HG03457 (cell line): ENCODE data around the gene C5orf15.
"Not testable (repeated sequence)": the region's sequence is repeated elsewhere in the genome, so short reads cannot be mapped to it uniquely, and the experiment has no call there.

ENCODE experiments used
- ATAC-seq: cut with Tn5 transposase; IDR thresholded peaks from one replicate; pipeline ENCODE4 v1.9.1; 2021; ENCODE audit warnings: moderate number of reproducible peaks; ENCODE audit not compliant: unreplicated experiment

Gene C5orf15

DNA sequence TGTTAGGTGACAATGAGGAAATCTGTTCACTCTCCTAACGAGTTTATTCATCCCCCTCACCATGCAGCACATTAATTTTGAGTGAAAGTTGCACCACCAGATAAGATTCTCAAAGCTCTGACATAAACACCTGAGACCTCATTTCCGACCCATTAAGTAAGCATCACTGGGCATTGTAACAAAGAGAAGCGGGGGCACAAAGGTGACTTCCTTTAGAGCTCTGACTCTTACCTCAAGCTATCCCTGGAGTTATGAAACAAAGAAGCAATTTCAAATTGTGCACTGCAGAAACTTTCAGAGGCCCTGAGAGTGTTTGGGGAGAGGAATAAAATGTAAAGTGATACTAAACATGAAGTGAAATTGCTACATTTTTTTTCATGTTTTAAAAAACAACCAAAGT, 29.5 kb downstream of the C5orf15 start:
- no peak for ATAC-seq

DNA sequence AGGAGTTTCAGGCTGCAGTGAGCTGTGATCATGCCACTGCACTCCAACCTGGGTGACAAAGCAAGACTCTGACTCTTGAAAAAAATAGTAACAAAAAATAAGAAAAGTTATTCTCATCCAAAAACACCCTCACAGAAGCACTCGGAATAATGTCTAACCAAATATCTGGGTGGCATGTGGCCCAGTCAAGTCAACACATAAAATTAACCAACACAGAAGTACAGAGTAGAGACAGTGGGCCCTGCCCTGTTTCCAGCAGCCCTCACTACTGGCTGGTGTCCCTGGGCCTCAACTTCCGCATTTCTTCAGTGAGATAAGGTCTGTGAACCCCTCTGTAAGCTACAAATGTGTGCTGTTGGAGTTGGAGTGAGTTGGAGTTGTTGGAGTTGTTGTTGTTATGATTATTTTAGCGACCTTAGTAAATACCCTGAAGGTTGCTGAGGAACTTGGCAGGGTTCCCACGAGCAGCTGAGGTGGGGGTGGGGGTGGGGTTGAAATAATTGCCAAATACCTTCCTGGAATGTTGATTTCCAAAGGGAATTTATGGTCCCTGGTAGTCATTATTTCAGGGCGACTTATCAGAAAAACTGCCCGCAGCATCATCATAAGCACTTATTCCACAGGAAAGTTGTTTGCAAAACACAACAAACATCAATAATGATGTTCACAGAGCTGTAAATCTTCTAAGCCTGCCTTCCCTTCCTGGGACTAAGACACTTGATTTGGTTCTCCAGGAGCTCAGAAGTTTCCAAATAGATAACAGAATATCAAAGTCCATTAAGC, 30.2 kb downstream of the C5orf15 start:
- no peak for ATAC-seq

DNA sequence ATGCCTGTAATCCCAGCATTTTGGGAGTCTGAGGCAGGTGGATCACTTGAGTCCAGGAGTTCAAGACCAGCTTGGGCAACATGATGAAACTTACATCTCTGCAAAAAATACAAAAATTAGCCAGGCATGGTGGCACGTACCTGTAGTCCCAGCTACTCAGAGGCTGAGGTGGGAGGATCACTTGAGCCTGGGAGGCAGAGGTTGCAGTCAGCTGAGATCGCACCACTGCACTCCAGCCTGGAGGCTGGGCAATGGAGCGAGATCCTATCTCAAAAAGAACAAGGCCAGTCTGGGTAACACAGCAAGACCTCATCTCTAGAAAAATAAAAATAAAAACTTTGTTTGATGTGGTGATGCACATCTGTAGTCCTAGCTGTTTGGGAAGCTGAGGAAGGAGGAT, 30.8 kb downstream of the C5orf15 start:
- not testable (repeated sequence) for ATAC-seq

DNA sequence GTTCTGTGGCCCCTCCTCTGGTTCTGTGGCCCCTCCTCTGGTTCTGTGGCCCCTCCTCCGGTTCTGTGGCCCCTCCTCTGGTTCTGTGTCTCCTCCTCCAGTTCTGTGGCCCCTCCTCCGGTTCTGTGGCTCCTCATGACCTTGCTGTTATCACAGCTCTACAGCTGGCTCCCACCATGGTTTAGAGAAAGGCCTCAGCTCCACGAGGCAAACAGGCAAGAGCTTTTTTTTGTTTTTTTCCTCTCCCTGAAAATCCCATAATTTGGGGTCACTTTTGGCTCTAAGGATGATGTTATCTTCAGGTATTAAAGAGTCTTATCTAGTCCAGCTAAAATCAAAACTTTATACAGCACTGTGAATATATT, 31.8 kb downstream of the C5orf15 start:
- ATAC-seq = no peak

DNA sequence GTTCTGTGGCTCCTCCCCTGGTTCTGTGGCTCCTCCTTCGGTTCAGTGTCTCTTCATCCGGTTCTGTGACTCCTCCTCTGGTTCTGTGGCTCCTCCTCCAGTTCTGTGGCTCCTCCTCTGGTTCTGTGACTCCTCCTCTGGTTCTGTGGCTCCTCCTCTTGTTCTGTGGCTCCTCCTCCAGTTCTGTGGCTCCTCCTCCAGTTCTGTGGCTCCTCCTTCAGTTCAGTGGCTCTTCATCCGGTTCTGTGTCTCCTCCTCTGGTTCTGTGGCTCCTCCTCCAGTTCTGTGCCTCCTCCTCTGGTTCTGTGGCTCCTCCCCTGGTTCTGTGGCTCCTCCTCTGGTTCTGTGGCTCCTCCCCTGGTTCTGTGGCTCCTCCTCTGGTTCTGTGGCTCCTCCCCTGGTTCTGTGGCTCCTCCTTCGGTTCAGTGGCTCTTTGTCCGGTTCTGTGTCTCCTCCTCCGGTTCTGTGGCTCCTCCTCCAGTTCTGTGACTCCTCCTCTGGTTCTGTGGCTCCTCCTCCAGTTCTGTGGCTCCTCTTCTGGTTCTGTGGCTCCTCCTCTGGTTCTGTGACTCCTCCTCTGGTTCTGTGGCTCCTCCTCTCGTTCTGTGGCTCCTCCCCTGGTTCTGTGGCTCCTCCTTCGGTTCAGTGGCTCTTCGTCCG, 32.3 kb downstream of the C5orf15 start:
- ATAC-seq = not testable (repeated sequence)

DNA sequence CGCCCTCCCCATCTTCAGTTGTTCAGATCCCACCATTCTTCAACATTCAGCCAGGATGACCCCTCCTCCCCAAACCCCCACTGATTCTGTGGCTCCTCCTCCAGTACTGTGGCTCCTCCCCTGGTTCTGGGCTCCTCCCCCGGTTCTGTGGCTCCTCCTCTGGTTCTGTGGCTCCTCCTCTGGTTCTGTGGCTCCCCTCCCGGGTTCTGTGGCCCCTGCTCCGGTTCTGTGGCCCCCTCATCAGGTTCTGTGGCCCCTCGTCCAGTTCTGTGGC, 32.8 kb downstream of the C5orf15 start:
- no peak for ATAC-seq

DNA sequence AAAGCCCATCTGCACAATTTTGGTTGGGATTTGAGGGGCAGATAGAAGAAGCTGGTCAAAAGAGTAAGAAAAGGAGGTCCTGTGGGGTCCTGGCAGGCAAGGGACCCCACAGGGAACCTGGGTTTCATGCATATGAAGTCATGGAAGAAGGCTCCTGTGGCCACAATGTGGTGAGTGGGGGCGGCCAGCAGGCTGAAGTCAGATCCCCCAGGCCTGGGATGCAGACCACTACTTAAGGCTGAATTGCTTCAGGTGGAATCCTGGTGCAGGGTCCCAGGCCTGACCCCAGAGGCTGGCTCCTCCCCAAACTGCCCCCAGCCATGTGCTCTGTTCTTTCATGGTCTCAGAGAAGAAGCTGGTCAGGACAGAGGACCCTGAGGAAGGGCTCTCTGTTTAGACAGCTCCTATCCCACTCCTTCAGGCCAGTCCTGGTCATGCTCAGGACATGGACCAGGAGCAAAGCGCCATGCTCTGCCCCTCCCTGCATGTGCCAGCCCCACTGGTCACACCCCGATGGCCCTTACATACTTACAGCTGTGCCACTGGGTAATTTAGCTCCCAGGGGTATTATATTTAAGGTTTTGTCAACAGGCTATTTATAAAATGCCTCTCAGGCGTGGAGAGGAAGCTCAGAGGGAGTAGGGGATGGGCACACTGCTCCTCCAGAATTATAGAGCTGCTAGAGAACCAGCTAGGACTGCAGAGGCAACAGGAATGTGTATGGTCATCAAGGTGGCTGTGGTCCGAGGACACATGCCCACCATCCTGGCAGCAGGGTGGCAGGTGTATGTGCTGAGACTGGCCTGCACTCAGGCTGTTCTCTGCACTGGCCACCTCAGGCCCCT, 33.4 kb downstream of the C5orf15 start:
- ATAC-seq = no peak

DNA sequence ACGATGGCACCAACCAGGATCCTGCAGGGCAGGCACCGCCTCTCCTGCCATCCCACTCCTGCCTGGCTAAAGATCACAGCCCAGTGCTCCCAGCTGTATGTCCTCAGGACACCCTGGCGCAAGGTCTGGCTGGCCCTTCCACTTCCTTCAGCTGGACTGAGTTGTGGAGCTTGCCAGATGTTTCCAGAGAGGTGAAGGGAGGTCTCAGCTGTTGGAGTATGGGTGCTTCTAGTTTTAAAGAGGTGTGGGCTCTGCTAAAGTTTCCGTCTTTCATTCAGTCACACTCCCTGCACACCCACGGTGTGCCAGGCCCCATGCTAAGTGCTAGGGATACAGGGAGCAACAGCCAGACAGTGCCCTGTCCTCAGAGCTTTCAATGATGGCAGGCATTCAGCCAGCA, 34.1 kb downstream of the C5orf15 start:
- no peak for ATAC-seq

DNA sequence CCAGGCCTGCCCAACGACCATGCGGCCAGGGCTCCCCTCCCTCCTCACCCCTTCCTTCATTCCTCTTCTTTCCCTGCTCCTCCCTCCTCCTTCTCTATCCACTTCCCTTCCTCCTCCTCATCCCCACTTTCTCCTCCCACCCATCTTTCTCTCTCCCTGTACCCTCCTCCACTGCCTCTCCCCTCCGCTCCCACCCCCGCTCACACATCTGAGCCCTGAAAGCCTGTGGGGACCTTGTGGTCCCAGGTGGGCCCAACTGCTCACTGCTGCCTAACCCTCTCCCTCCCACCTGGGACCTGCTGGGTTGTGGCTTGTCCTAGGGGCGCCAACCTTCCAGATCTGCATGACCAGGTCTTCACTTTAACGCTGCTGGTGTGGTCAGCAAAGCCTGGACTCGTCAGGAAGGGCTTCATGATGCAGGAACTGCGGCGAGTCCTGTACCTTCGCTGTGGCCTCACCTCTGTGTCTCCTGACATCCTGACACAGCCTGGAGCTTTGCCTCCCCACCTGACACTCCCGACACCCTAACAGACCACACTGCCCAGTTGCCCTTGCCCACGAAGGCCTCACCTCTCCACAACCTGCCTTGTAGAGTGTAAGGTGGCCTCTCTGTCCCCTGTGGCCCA, 34.6 kb downstream of the C5orf15 start:
- no peak for ATAC-seq

DNA sequence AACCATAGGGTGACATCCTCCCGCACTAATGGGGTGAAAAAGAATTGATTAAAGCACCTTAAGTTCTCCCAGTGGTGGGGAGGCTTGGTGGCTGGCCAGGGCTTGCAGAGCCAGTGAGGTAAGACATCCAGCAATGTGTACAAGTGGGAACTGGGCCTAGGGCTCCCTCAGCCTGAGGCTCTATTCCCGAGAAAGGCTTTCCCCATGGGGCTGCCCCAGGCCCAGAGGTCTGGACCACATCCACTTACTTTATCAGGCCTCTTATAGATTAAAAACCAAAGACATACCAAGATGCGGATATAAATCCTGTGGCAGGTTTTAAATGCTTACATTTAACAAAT, 35.3 kb downstream of the C5orf15 start:
- ATAC-seq = no peak

DNA sequence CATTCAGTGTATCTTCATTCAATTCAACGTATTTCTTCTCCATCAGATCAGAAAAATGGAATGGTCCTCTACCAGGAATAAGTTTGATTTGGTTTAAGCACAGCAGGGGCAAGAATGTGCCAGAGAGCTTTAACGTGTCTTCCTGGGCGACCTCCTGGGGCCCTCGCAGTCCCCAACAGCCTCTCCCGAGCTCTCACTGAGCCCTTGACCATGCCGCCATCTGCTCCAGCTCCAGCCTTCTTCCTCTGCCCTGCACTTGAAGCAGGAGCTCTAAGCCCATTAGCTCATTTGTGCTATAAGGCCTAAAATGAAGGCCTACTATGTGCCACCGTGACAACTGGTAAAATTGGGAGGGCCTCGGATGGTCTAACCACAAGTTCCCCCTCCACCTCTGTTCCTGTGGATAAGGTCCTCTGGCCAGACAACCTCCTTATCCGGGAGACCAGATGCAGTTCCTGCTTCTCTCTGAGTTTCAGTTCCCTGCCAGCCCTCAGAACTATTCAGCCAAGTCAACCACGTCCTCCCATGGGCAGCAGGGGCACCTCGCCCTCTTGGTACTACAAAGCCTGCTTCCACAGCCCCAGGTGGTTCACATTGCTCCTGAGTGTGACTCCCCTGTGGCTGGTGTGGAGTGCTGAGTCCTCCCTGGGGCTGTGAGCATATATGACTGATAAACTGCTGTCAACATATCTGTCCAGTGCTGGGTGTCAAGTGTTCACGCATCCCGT, 35.8 kb downstream of the C5orf15 start:
- no peak for ATAC-seq

DNA sequence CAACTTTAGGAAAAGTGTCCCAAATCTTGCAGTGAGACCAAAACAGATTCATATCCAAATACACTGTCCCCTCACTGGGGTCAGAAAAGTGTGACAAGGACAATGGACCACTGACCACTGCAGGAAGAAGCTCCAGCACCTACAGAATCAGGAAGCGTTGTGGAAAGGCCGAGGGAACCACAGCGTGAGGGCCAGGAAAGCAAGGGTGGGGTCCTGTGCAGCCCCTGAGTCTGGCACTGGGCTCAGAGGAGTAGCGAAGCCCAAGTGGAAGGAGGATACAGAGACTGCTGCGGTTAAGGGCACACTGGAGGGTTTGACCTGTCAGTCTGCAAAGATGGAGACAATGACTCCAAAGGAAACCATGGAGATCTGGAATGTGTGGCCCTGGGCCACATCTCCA, 36.9 kb downstream of the C5orf15 start:
- no peak for ATAC-seq

DNA sequence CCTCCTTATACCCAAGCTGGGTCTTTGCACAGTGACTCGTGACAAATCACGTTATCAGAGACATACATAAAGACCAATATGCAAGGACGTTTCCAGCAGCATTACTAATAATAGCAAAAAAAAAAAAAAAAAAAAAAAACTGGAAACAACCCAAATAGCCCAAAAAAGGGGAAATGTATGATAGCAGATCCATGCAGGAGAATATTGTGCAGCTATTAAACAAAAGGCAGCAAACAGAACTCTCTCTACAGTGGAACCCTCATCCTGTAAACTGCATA, 37.7 kb downstream of the C5orf15 start:
- ATAC-seq = no peak

DNA sequence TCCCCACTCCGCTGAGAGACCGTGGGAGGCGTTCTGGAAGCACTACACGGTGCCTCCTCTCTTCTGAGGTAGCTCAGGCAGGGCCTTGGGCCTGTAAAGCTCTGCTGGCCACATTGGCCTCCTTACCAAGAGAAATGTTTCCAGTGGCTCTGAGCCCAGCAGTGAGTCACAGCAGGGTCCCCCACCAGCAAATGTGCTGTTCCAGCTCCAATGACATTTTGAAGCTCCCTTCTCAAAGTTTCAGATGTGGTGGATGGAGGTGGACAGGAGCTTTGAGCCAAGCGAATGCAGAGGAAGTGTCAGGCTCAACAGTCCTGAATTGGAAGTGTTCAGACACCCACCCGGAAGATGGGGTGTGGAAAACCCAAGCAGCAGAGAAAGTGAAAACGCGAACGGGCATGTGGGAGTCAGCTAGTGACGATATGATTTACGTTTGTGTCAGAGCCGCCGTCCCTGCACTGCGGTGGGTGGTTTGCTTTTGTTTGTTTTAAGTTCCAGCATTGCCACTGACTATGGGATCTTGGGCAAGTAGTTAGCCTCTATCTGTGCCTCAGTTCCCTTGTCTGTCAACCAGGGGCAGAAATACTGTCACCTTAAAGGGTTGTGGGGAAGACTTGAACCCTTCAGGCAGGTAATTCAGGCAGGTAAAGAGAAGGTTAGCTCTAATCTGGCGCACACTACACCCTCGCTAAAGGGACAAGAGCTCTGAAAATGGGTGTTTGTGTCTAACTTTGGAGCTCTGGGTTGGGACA, 38.2 kb downstream of the C5orf15 start:
- no peak for ATAC-seq

DNA sequence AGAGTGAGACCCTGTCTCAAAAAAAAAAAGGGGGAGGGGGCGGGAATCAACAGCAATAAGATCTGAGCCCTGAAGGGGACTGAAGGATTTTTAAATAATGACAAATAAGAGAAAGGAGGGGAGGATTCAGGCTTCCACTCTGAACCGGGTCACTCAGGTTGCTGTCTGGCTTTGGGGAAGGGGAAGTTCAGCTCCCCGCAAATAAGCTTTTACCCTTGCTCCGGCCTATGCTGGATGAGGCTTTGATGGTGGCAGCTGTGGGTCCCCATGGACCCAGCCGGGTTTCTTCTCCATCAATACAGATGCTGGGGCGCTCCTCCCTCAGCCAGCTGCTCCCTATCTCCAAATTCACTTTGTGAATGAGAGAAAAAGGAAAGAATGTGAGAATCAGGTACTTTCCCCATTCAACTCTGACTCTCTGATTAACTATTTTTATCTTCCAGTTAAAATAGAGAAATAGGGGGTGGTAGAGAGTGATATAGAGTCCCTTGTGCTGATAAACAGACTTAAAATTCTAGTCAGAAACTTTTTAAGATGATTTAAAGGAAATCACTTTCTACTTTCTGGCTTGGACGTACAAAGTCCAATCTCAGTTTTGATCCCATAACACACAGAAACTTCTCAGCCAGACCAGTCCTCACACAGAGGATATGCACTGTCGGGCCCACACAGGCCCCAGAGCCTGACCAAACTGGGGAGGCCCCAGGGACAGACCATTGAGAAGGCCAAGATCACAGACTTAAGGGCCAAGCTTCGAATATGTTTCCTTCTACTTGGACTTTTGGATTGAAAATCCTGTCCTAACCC, 39.6 kb downstream of the C5orf15 start:
- no peak for ATAC-seq

DNA sequence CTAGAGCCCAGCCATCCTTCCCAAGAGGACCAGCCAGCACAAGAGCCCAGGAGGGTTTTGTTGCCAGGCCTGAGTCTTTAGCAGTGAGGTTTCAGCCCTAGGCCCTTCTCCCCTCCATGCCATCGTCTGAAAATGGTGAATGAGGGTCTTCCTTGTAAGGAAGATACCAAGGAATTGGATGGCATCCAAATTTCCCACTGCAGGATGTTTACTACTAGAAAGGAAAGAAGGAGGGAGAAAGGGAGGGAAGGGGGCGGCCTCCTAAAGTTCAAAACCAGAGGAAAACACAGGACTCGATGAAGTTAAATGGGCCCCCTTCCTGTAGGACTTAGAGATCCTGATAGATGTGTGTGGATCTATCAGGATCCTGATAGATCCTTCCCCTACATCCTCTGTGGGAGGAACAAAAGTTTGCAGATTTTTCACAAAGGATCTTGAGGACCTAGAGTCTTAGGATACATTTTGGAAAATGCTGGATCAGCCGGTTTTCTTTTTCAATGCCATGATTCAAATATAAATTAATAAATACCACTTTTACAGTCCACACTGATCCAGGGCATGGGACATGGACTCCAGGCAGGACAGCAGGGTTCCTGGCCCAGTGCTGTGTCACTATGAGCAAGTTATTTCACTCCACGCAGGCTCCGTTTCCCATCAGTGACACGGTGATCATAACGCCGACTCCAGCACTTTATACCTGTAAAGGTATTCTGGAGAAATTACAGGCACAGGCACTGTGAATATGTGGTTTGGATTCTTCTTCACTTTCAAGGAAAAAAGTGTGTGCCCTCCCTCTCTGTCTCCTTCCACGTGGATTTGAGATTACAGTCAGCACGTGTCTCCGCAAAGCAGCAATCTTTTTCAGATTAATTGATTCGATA, 40.9 kb downstream of the C5orf15 start:
- ATAC-seq = no peak

DNA sequence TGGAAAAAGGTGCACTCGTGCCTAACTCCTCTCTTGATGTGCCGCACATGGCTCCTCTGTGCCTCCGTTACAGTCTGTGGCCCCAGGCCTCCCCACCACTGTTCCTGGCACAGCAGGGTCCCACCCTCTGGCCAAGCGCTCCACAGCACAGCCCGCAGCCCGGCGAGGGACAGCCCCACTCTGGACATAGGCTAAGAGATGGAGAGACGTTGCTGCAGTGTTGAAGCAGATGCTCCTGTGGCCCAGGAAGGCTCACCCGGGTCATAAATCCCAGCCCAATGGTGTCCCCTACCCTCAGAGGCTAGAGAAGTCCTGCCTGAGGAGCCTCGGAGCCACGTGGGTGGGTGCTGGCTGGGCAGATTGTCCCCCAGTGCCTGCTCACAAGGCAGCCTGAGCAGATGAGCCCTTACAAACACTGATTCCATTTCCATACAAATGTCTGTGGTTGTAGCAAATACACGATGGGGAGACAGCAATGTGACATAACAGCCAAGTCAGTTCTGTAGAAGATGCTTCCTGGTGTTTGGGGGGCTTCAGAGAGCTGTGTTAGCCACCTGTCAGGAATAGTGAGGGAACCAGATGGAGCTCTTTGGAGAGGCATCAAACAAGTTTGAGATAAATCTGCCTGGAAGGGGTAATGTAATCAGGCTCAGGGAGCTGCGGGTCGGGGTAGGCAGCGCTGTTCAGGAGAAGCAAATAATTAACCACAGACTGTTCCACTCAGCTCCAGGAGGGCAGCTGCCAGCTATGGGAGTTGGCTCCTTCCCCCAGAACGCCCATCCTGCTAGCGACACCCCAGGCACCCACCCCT, 41.7 kb downstream of the C5orf15 start:
- no peak for ATAC-seq

DNA sequence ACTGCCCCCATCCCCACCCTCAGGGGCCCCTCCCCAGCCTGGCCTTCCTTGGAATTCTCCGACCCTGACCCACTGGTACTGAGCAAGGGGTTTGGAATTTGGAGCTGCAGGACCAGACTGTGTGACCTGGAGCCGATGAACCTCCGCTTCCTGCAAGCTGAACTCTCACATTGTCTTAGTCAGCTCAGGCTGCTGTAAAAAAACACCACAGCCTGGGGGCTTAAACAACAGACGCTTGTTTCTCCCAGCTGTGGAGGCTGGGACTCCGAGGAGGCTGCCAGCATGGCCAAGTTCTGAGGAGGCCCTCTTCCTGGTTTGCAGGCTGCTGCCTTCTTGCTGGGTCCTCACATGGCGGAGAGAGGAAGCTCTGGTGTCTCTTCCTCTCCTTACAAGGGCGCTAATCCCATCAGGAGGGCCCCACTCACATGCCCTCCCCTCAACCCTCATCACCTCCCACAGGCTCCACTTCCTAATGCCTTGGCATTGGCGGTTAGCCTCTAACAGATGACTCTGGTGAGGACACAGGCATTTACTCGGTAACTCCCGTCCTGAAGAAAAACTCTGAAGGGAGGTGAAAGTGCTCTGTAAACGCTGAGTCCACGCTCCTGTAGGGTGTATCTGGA, 42.4 kb downstream of the C5orf15 start:
- no peak for ATAC-seq
